Lower lobe of right lung (tissue), 2 donors: ENCODE results near the gene SOWAHD. TPM values are rescaled to one million over a fixed set of nuclear protein-coding genes. Genes with fewer than 3 reads are reported as not detected.
"Not testable (repeated sequence)": the region's sequence is repeated elsewhere in the genome, so short reads cannot be mapped to it uniquely, and the experiment has no call there.

Source experiments
- ATAC-seq, 2 donors: fragments of 200-7000 bp; cut with Tn5 transposase; one replicate each; pipeline ENCODE4 v1.9.1; 2020 to 2022; ENCODE audit warnings: mild to moderate bottlenecking in 2 of 2, moderate library complexity in 2 of 2
- DNase-seq: peaks from one replicate; pipeline ENCODE4 v3.0.0-alpha.2; 2020
- H3K27ac ChIP-seq: fragments of 200-600 bp; one replicate; pipeline ENCODE4 v1.8.0; 2022
- H3K27me3 ChIP-seq: fragments of 200-600 bp; one replicate; pipeline ENCODE4 v1.8.0; 2022; ENCODE audit warnings: low read depth
- H3K36me3 ChIP-seq: fragments of 200-600 bp; one replicate; pipeline ENCODE4 v1.8.0; 2022; ENCODE audit warnings: mild to moderate bottlenecking
- H3K4me1 ChIP-seq: fragments of 200-600 bp; one replicate; pipeline ENCODE4 v1.8.0; 2022
- H3K4me3 ChIP-seq: fragments of 200-600 bp; one replicate; pipeline ENCODE4 v1.8.0; 2022; ENCODE audit warnings: mild to moderate bottlenecking
- H3K9me3 ChIP-seq: fragments of 200-600 bp; one replicate; pipeline ENCODE4 v1.8.0; 2022
- intact Hi-C: fragments of 100-400 bp; cut with DNase I; formaldehyde crosslinking; loops from one replicate; pipeline ENCODE4 v1.11.0; 2022
- total RNA-seq: library from RNA; stranded (reverse); fragmentation: NEBNext Ultra II Directional; extraction: Animal tissue kit (Norgen Biotek cat#: 25700); gene quantifications from one replicate; pipeline ENCODE4 v1.2.1, GENCODE V29; 2021
- TF ChIP-seq, protein P1 (sequence below): fragments of 200-600 bp; IDR thresholded peaks from one replicate; pipeline ENCODE4 v1.8.0; 2022; ENCODE audit warnings: antibody characterized with exemption, mild to moderate bottlenecking
- donor health status: DM: no; HTN: yes; CAD: no; lungs with severe emphysema.

Gene SOWAHD
- total RNA-seq, 1 donor from 2014 or later = 9.6 TPM

DNA sequence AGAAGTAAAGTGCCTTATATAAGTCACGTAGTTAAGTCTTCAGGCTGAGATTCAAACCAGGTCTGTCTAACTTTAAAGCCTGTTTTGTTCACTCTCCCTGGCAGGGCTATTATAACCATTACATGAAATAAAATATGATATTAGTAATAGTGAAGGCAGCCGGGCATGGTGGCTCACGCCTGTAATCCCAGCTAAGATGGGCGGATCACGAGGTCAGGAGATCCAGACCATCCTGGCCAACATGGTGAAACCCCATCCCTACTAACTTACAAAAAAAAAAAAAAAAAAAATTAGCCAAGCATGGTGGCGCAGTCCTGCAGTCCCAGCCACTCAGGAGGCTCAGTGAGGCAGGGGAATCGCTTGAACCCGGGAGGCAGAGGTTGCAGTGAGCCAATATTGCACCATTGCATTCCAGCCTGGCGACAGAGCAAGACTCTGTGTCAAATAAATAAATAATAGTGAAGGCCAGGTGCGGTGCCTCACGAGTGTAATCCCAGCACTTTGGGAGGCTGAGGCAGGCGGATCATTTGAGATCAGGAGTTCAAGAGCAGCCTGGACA is 22.1 kb upstream of the SOWAHD start:
- Histone ChIP-seq H3K4me1 (no peaks in the 10 kb centered on the region), H3K36me3 (no peaks in the 10 kb centered on the region), H3K27me3 (no peaks in the 10 kb centered on the region), H3K9me3 (no peaks in the 10 kb centered on the region), H3K4me3 (no peak overlapping the region), H3K27ac (no peak overlapping the region)
- DNase-seq = no peak
- ATAC-seq = no peak
- intact Hi-C loops = no loop called here
- TF ChIP-seq, protein P1, sequence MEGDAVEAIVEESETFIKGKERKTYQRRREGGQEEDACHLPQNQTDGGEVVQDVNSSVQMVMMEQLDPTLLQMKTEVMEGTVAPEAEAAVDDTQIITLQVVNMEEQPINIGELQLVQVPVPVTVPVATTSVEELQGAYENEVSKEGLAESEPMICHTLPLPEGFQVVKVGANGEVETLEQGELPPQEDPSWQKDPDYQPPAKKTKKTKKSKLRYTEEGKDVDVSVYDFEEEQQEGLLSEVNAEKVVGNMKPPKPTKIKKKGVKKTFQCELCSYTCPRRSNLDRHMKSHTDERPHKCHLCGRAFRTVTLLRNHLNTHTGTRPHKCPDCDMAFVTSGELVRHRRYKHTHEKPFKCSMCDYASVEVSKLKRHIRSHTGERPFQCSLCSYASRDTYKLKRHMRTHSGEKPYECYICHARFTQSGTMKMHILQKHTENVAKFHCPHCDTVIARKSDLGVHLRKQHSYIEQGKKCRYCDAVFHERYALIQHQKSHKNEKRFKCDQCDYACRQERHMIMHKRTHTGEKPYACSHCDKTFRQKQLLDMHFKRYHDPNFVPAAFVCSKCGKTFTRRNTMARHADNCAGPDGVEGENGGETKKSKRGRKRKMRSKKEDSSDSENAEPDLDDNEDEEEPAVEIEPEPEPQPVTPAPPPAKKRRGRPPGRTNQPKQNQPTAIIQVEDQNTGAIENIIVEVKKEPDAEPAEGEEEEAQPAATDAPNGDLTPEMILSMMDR = no peak

DNA sequence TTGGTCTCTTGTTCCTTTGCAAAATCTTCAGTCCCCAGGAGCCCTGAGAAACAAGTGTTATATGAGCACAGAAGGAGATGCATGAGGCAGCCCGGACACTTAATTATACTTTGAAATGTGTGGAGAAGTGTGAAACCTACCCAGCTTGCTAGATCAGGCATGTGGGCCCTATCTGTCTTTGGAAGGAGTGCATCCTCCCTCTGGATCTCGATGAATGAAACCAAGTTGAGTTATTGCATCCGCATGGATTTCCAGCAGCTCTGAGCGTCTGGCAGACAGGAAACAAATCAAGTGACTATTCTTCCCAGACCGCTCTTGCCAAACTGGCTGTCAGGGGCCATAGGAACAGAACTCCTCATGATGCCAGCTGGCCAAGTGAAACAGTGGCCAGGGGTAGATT is 19.6 kb upstream of the SOWAHD start:
- no peaks in the 10 kb centered on the region for H3K27me3 ChIP-seq
- H3K9me3 ChIP-seq = no peaks in the 10 kb centered on the region
- H3K36me3 ChIP-seq = no peaks in the 10 kb centered on the region
- DNase-seq (no peak), ATAC-seq (no peak)
- H3K4me3 ChIP-seq = no peak overlapping the region
- no peak overlapping the region for H3K27ac ChIP-seq
- intact Hi-C loops = no loop called here
- H3K4me1 ChIP-seq = no peaks in the 10 kb centered on the region
- TF ChIP-seq, protein P1 = no peak

DNA sequence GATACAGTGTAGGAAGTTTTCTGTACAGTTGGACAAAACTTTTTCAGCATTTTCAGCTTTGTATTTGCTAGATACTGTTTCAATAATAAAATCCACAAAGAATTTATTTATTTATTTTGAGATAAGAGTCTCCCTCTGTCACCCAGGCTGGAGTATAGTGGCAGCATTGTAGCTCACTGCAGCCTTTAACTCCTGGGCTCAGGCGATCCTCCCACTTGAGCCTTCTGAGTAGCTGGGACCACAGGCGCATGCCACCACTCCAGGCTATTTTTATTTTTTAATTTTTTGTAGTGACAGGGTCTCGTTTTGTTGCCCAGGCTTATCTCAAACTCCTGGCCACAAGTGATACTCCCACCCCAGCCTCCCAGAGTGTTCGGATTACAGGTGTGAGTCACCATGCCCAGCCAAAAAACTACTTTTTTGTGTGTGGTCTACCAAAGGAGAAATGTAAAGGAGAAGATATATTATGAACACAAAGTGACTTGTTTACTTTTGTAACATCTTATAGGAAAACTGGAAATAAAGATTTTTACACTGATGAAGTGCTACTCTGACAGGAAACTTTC is 13.0 kb upstream of the SOWAHD start:
- DNase-seq (no peak), ATAC-seq (no peak)
- Histone ChIP-seq H3K9me3 (no peaks in the 10 kb centered on the region), H3K27ac (no peak overlapping the region), H3K36me3 (no peaks in the 10 kb centered on the region), H3K4me1 (no peaks in the 10 kb centered on the region), H3K27me3 (no peaks in the 10 kb centered on the region), H3K4me3 (no peak overlapping the region)
- intact Hi-C loops = no loop called here
- TF ChIP-seq, protein P1 = no peak

DNA sequence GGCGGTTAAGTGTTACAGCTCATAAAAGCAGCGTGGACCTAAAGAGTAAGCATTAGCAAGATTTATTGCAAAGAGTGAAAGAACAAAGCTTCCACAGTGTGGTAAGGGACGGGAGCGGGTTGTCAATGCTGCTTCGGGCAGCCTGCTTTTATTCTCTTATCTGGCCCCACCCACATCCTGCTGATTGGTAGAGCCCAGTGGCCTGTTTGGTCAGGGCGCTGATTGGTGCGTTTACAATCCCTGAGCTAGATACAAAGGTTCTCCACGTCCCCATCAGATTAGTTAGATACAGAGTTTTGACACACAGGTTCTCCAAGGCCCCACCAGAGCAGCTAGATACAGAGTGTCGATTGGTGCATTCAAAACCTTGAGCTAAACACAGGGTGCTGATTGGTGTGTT is 8.3 kb upstream of the SOWAHD start:
- H3K9me3 ChIP-seq, H3K27me3 ChIP-seq, intact Hi-C loops, H3K4me1 ChIP-seq, DNase-seq, H3K36me3 ChIP-seq, H3K4me3 ChIP-seq, ATAC-seq, H3K27ac ChIP-seq: not testable (repeated sequence)

DNA sequence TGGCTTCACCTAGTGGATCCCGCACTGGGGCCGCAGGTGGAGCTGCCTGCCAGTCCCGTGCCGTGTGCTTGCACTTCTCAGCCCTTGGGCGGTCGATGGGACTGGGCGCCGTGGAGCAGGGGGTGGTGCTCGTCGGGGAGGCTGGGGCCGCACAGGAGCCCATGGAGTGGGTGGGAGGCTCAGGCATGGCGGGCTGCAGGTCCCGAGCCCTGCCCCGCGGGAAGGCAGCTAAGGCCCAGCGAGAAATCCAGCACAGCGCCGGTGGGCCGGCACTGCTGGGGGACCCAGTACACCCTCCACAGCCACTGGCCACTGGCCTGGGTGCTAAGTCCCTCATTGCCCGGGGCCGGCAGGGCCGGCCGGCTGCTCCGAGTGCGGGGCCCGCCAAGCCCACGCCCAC is 7.6 kb upstream of the SOWAHD start:
- H3K36me3 ChIP-seq, H3K27me3 ChIP-seq, ATAC-seq, intact Hi-C loops, H3K4me3 ChIP-seq, H3K27ac ChIP-seq, DNase-seq, H3K9me3 ChIP-seq, H3K4me1 ChIP-seq: not testable (repeated sequence)

DNA sequence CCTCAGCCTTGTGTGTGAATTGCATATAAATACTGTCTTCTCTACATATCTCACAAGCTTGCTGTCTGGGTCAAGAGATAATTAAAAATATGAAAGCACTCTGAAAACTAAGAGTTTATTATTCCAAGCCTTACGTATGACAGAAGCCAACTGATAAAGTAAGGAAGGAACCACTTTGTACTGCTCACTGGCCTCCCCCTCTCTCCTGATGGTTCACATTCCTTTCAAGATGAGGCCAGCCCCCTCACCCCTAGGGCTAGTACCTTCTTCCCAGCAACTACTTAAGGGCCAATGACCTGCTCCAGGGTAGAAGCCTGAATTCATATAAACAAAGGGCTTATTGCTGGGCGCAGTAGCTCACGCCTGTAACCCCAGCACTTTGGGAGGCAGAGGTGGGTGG is 5.4 kb upstream of the SOWAHD start:
- intact Hi-C loops = no loop called here
- no peak for ATAC-seq
- H3K27me3 ChIP-seq = no peaks in the 10 kb centered on the region
- H3K9me3 ChIP-seq = no peaks in the 10 kb centered on the region
- no peak overlapping the region for H3K4me3 ChIP-seq
- H3K27ac ChIP-seq = no peak overlapping the region
- DNase-seq = no peak
- TF ChIP-seq, protein P1 = no peak
- H3K4me1 ChIP-seq = no peaks in the 10 kb centered on the region
- H3K36me3 ChIP-seq = no peaks in the 10 kb centered on the region
